Epidermal melanocyte (primary cell): ENCODE results near the gene GALNS.

Experiments used
- DNase-seq: peaks from one replicate; pipeline ENCODE4 v3.0.0; 2011; ENCODE audit warnings: low spot score; ENCODE audit not compliant: insufficient read length

Gene GALNS

GRCh38 chr16:88770461-88771293, 86.1 kb downstream of the GALNS start:
- no peak for DNase-seq

- DNase-seq: no peak
Measured at GRCh38 chr16:88769617-88770460, 86.9 kb downstream of the GALNS start.

- no peak for DNase-seq
Measured at GRCh38 chr16:88768071-88768783, 88.5 kb downstream of the GALNS start.

GRCh38 chr16:88767546-88768070, 89.1 kb downstream of the GALNS start:
- DNase-seq: no peak

- no peak for DNase-seq
Measured at GRCh38 chr16:88766975-88767374, 89.8 kb downstream of the GALNS start.

GRCh38 chr16:88764913-88765349, 91.8 kb downstream of the GALNS start:
- no peak for DNase-seq

- DNase-seq: no peak
Measured at GRCh38 chr16:88764080-88764479, 92.7 kb downstream of the GALNS start.
